A549 (cell line): ENCODE measurements around the gene BAIAP3. TPM values are rescaled to one million over a fixed set of nuclear protein-coding genes. Genes with fewer than 3 reads are reported as not detected.
A peak's percentile ranks its signal among the peaks of the same experiment; 100 is the strongest.

Source experiments
- ATAC-seq, 2 experiments: fragments of 200-7000 bp in 1 of 2; fragments of >200 bp in 1 of 2; cut with Nextera tagmentation in 1 of 2; cut with Tn5 transposase in 1 of 2; 3 replicates each; pipeline versions ENCODE4 v1.8.0 to v1.9.1; 2018 to 2020; ENCODE audit warnings: mild to moderate bottlenecking in 1 of 2, moderate library complexity in 1 of 2
- CTCF ChIA-PET: fragments of 300-600 bp; sonication (Branson Sonifier 250); formaldehyde crosslinking; extraction: SDS; loops from one replicate; lab custom pipeline; 2021; ENCODE audit warnings: antibody characterized with exemption, inconsistent platforms; lab: Yijun Ruan, JAX
- POLR2A ChIA-PET: fragments of 350-600 bp; formaldehyde crosslinking; extraction: SDS; loops from one replicate; lab custom pipeline; 2021; ENCODE audit warnings: antibody characterized with exemption, inconsistent platforms; lab: Yijun Ruan, JAX
- DNase-seq, 2 experiments: peaks; one replicate each; pipeline versions ENCODE4 v3.0.0 to v3.0.0-alpha.2; 2011 to 2016; ENCODE audit warnings: low read depth in 1 of 2, low spot score in 1 of 2
- FAIRE-seq: peaks from 2 replicates; lab custom pipeline; 2011; peaks lifted over from hg19 to GRCh38; lab: Jason Lieb, UNC
- H3K27ac ChIP-seq, 2 experiments: fragments of >200 bp; sonication (Bioruptor Twin); formaldehyde crosslinking; 3 replicates each; pipeline ENCODE4 v1.5.1; 2016 to 2017
- H3K4me1 ChIP-seq: fragments of >200 bp; sonication (Bioruptor Twin); formaldehyde crosslinking; 3 replicates; pipeline ENCODE4 v1.6.1; 2016
- H3K4me2 ChIP-seq: fragments of >200 bp; sonication (Bioruptor Twin); formaldehyde crosslinking; 3 replicates; pipeline ENCODE4 v1.6.1; 2016
- H3K4me3 ChIP-seq: fragments of >200 bp; sonication (Bioruptor Twin); formaldehyde crosslinking; 3 replicates; pipeline ENCODE4 v1.5.1; 2016
- H3K9me3 ChIP-seq: fragments of >200 bp; sonication (Bioruptor Twin); formaldehyde crosslinking; 3 replicates; pipeline ENCODE4 v1.6.1; 2016
- BHLHE40 ChIP-seq: IDR thresholded peaks from 2 replicates; pipeline ENCODE4 v1.6.1; 2012; ENCODE audit warnings: low read depth, low read length, inconsistent platforms
- CEBPB ChIP-seq, 2 experiments: fragments of >200 bp in 1 of 2; sonication (Bioruptor Twin) in 1 of 2; formaldehyde crosslinking in 1 of 2; IDR thresholded peaks; 2 replicates each; pipeline ENCODE4 v1.6.1; 2012 to 2016
- CHD2 ChIP-seq: fragments of 150-350 bp; IDR thresholded peaks from 2 replicates; pipeline ENCODE4 v1.6.1; 2014; ENCODE audit warnings: low read length; ENCODE audit not compliant: partially characterized antibody
- CHD4 ChIP-seq: fragments of 200-600 bp; sonication (generic); IDR thresholded peaks from 2 replicates; pipeline ENCODE4 v1.6.1; 2016; ENCODE audit warnings: antibody characterized with exemption, mild to moderate bottlenecking, borderline replicate concordance
- EP300 ChIP-seq, 2 experiments: fragments of >200 bp; sonication (Bioruptor Twin); formaldehyde crosslinking; IDR thresholded peaks; 2 replicates in 1 of 2; 3 replicates in 1 of 2; pipeline ENCODE4 v1.6.1; 2016 to 2017
- FOSB ChIP-seq: fragments of 250-450 bp; sonication (Bioruptor Pico); IDR thresholded peaks from 2 replicates; pipeline ENCODE4 v1.5.0; 2020; ENCODE audit warnings: mild to moderate bottlenecking, moderate library complexity
- FOSL2 ChIP-seq, 2 experiments: fragments of 450-650 bp in 1 of 2; fragments of >200 bp in 1 of 2; sonication (Bioruptor Twin) in 1 of 2; formaldehyde crosslinking; IDR thresholded peaks; 2 replicates each; pipeline versions ENCODE4 v1.5.0 to v1.6.1; 2016 to 2020; ENCODE audit warnings: mild to moderate bottlenecking in 1 of 2, moderate library complexity in 1 of 2
- GATA3 ChIP-seq: IDR thresholded peaks from 2 replicates; pipeline ENCODE4 v1.6.1; 2012; ENCODE audit warnings: borderline replicate concordance
- HEYL ChIP-seq: fragments of 250-450 bp; sonication (Bioruptor Pico); IDR thresholded peaks from 2 replicates; pipeline ENCODE4 v1.8.0; 2021; ENCODE audit warnings: mild to moderate bottlenecking, moderate library complexity
- HOXA7 ChIP-seq: fragments of 250-450 bp; sonication (Bioruptor Pico); IDR thresholded peaks from 2 replicates; pipeline ENCODE4 v1.5.0; 2020; ENCODE audit warnings: mild to moderate bottlenecking, moderate library complexity
- JUNB ChIP-seq: fragments of >200 bp; sonication (Bioruptor Twin); formaldehyde crosslinking; IDR thresholded peaks from 2 replicates; pipeline ENCODE4 v1.6.1; 2016
- KDM5A ChIP-seq: fragments of 200-600 bp; sonication (generic); IDR thresholded peaks from 2 replicates; pipeline ENCODE4 v1.6.1; 2016; ENCODE audit warnings: antibody characterized with exemption, mild to moderate bottlenecking
- MAFK ChIP-seq: fragments of 450-650 bp; IDR thresholded peaks from 2 replicates; pipeline ENCODE4 v1.6.1; 2014; ENCODE audit not compliant: partially characterized antibody
- MAZ ChIP-seq: fragments of 150-350 bp; IDR thresholded peaks from 2 replicates; pipeline ENCODE4 v1.6.1; 2014; ENCODE audit warnings: antibody characterized with exemption, low read depth, low read length, borderline replicate concordance
- MYC ChIP-seq: IDR thresholded peaks from 2 replicates; pipeline ENCODE4 v1.6.1; 2012; ENCODE audit warnings: mild to moderate bottlenecking, inconsistent platforms, low read length, improper control_type of control experiment, borderline replicate concordance
- NPAS2 ChIP-seq: fragments of 250-450 bp; sonication (Bioruptor Pico); IDR thresholded peaks from 2 replicates; pipeline ENCODE4 v1.8.0; 2022; ENCODE audit warnings: mild to moderate bottlenecking, moderate library complexity, borderline replicate concordance
- NR3C1 ChIP-seq: fragments of >200 bp; sonication (Bioruptor Twin); formaldehyde crosslinking; IDR thresholded peaks from 3 replicates; pipeline ENCODE4 v1.6.1; 2017
- POLR2A ChIP-seq: IDR thresholded peaks from 2 replicates; pipeline ENCODE4 v1.6.1; 2012; ENCODE audit warnings: mild to moderate bottlenecking, low read length
- POLR2AphosphoS2 ChIP-seq: conservative IDR thresholded peaks from 2 replicates; pipeline ENCODE4 v1.6.1; 2012; ENCODE audit warnings: low read length, improper control_type of control experiment, inconsistent platforms
- RAD21 ChIP-seq, 2 experiments: fragments of >200 bp in 1 of 2; sonication (Bioruptor Twin) in 1 of 2; formaldehyde crosslinking in 1 of 2; IDR thresholded peaks in 1 of 2; conservative IDR thresholded peaks in 1 of 2; 2 replicates in 1 of 2; 3 replicates in 1 of 2; pipeline ENCODE4 v1.6.1; 2012 to 2018; ENCODE audit warnings: inconsistent platforms in 1 of 2
- RARB ChIP-seq: fragments of 250-450 bp; sonication (Bioruptor Pico); IDR thresholded peaks from 2 replicates; pipeline ENCODE4 v1.8.0; 2021; ENCODE audit warnings: mild to moderate bottlenecking, moderate library complexity
- RFX5 ChIP-seq: fragments of 450-650 bp; IDR thresholded peaks from 2 replicates; pipeline ENCODE4 v1.7.1; 2014; ENCODE audit warnings: antibody characterized with exemption, mild to moderate bottlenecking, moderate library complexity
- RNF2 ChIP-seq: fragments of 200-600 bp; sonication (generic); IDR thresholded peaks from 2 replicates; pipeline ENCODE4 v1.6.1; 2016; ENCODE audit warnings: low read depth, mild to moderate bottlenecking, antibody characterized with exemption, moderate library complexity, borderline replicate concordance
- SMC3 ChIP-seq: fragments of >200 bp; sonication (Bioruptor Twin); formaldehyde crosslinking; IDR thresholded peaks from 3 replicates; pipeline ENCODE4 v1.6.1; 2018; ENCODE audit warnings: inconsistent platforms
- SREBF2 ChIP-seq: fragments of 450-650 bp; IDR thresholded peaks from 2 replicates; pipeline ENCODE4 v1.6.1; 2014; ENCODE audit warnings: mild to moderate bottlenecking, moderate library complexity
- TFCP2L1 ChIP-seq: fragments of 250-450 bp; sonication (Bioruptor Pico); IDR thresholded peaks from 2 replicates; pipeline ENCODE4 v1.5.0; 2021; ENCODE audit warnings: mild to moderate bottlenecking
- TP53 ChIP-seq: fragments of 250-450 bp; sonication (Bioruptor Pico); IDR thresholded peaks from 2 replicates; pipeline ENCODE4 v1.5.0; 2021; ENCODE audit warnings: mild to moderate bottlenecking, moderate library complexity
- ZC3H11A ChIP-seq: fragments of 450-650 bp; IDR thresholded peaks from 2 replicates; pipeline ENCODE4 v1.6.1; 2014; ENCODE audit warnings: antibody characterized with exemption, mild to moderate bottlenecking
- WGBS: methylation state at CpG from one replicate; pipeline ENCODE4 v1.1.6; 2017; ENCODE audit errors: missing lambda C conversion rate; 5-methylcytosine and 5-hydroxymethylcytosine counted together
- polyA plus RNA-seq, 4 experiments: library from polyadenylated mRNA; depleted of rRNA in 3 of 4; stranded (reverse); fragments of >200 nt; fragmentation: RNase III in 1 of 4; extraction: RNeasy Plus Mini Kit Qiagen cat#74134 plus additional on column Dnase treatment in 1 of 4; gene quantifications; 2 replicates in 3 of 4; 3 replicates in 1 of 4; pipeline ENCODE4 v1.2.3, GENCODE V29; 2011 to 2017
- TF ChIP-seq, protein P1 (sequence below): IDR thresholded peaks from 2 replicates; pipeline ENCODE4 v1.6.1; 2012
- TF ChIP-seq, protein P2 (sequence below): fragments of >200 bp; sonication (Bioruptor Twin); formaldehyde crosslinking; IDR thresholded peaks from 2 replicates; pipeline ENCODE4 v1.6.1; 2016
- TF ChIP-seq, protein P3 (sequence below): fragments of 250-450 bp; sonication (Bioruptor Pico); IDR thresholded peaks from 2 replicates; pipeline ENCODE4 v1.5.0; 2021; ENCODE audit warnings: mild to moderate bottlenecking, moderate library complexity, borderline replicate concordance
- TF ChIP-seq, protein P4 (sequence below): IDR thresholded peaks from 2 replicates; pipeline ENCODE4 v1.6.1; 2012
- TF ChIP-seq, protein P5 (sequence below): fragments of 450-650 bp; IDR thresholded peaks from 2 replicates; pipeline ENCODE4 v1.6.1; 2014; ENCODE audit warnings: antibody characterized with exemption

Gene BAIAP3
- polyA plus RNA-seq, 2 of the 4 experiments (the other 2 are of a cell fraction), result 0.31 to 0.32 TPM

DNA sequence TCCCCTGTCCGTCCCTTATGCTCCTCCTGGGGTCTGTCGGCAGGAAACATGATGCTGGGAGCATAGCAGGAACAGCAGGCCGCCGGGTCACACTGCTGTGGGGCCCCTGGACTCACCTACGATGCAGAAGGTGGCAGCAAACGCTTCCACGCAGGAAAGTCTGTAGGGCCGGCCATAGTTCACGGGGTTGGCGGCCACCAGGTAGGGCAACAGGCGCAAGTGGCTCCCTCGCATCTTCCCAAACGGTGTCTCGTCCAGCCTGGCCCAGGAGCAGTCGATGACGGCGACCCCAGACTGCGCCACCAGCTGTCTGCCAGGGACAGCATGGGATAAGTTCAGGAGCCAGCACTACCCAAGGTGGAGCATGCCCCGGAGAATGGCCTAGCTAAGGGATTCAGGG, 17.2 kb downstream of the BAIAP3 start:
- ATAC-seq, result no peak
- no peak for DNase-seq
- CTCF ChIA-PET, result interaction anchor here (0.7 to 7.1 kb wide), 5 partner anchors 13 to 24 kb away, joined by 3 to 46 read pairs (median 3); no protein-coding TSS in a partner anchor
- TF ChIP-seq ZC3H11A, result no peak
- no peak for TF ChIP-seq SREBF2
- TF ChIP-seq NR3C1, result no peak
- no peak for TF ChIP-seq MAFK
- TF ChIP-seq, protein P1, sequence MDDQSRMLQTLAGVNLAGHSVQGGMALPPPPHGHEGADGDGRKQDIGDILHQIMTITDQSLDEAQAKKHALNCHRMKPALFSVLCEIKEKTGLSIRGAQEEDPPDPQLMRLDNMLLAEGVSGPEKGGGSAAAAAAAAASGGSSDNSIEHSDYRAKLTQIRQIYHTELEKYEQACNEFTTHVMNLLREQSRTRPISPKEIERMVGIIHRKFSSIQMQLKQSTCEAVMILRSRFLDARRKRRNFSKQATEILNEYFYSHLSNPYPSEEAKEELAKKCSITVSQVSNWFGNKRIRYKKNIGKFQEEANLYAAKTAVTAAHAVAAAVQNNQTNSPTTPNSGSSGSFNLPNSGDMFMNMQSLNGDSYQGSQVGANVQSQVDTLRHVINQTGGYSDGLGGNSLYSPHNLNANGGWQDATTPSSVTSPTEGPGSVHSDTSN, result no peak
- TF ChIP-seq CEBPB (IDR thresholded peaks at IDR 0.05), result no peak
- no peak for TF ChIP-seq TP53
- no peak for TF ChIP-seq HEYL (CRISPR knock-in tag)
- no peak for TF ChIP-seq RAD21 (conservative IDR thresholded peaks at IDR 0.05 in 1 of 2, IDR thresholded peaks at IDR 0.05 in 1 of 2)
- TF ChIP-seq SMC3, result no peak
- no peak for TF ChIP-seq BHLHE40
- no peak for TF ChIP-seq NPAS2 (CRISPR knock-in tag)
- no peak for TF ChIP-seq CHD2
- no peak for TF ChIP-seq HOXA7 (CRISPR knock-in tag)
- no peak for TF ChIP-seq FOSB (CRISPR knock-in tag)
- no peak for TF ChIP-seq MAZ
- TF ChIP-seq RFX5, result no peak
- TF ChIP-seq RARB (CRISPR knock-in tag), result no peak
- TF ChIP-seq, protein P2, sequence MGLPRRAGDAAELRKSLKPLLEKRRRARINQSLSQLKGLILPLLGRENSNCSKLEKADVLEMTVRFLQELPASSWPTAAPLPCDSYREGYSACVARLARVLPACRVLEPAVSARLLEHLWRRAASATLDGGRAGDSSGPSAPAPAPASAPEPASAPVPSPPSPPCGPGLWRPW, result no peak
- TF ChIP-seq, protein P3, sequence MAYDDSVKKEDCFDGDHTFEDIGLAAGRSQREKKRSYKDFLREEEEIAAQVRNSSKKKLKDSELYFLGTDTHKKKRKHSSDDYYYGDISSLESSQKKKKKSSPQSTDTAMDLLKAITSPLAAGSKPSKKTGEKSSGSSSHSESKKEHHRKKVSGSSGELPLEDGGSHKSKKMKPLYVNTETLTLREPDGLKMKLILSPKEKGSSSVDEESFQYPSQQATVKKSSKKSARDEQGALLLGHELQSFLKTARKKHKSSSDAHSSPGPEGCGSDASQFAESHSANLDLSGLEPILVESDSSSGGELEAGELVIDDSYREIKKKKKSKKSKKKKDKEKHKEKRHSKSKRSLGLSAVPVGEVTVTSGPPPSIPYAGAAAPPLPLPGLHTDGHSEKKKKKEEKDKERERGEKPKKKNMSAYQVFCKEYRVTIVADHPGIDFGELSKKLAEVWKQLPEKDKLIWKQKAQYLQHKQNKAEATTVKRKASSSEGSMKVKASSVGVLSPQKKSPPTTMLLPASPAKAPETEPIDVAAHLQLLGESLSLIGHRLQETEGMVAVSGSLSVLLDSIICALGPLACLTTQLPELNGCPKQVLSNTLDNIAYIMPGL (CRISPR knock-in tag), result no peak
- Histone ChIP-seq H3K9me3 (no peaks in the 10 kb centered on the region), H3K27ac (peak overlapping the region in 1 of 2 experiments; percentile 96; a peak in 4 of 6 replicates), H3K4me2 (peak overlapping the region; percentile 99), H3K4me3 (peak overlapping the region; percentile 94), H3K4me1 (peaks cover 13% of the 10 kb centered on the region)
- POLR2A ChIA-PET, result no interaction called here
- no peak for FAIRE-seq
- WGBS, result 83% methylated on average over 19 of the region's 19 CpGs

DNA sequence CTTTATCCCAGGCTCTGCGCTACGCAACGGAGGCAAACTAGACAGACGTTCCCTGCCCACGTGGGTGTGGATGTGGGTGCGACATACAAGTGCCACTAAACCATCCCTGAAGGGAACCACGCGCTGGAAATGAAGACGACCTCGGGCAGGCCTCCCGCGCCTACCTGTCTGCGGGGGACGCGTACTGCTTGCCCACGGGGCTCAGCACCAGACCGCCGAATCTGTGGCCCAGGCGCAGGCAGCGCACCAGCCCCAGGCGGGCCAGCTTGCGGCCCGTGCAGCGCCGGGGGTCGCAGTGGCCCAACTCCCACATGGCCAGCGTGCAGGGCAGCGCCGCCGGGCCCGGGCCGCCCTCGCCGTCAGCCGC, 17.8 kb downstream of the BAIAP3 start:
- POLR2A ChIA-PET, result no interaction called here
- no peak for FAIRE-seq
- Histone ChIP-seq H3K4me3 (peak overlapping the region; percentile 94), H3K4me1 (peaks cover 13% of the 10 kb centered on the region), H3K27ac (peak overlapping the region; percentile 92 to 96), H3K4me2 (peak overlapping the region; percentile 99), H3K9me3 (no peaks in the 10 kb centered on the region)
- no peak; a peak in 1 of 6 replicates for ATAC-seq
- WGBS, result 5% methylated on average over 26 of the region's 35 CpGs
- DNase-seq, result no peak
- CTCF ChIA-PET, result interaction anchor here (0.7 to 1.3 kb wide), 4 partner anchors 13 to 23 kb away, joined by 3 to 4 read pairs (median 3); no protein-coding TSS in a partner anchor
- TF ChIP-seq POLR2AphosphoS2 (no peak), MYC (no peak), RNF2 (no peak), BHLHE40 (no peak), FOSL2 (IDR thresholded peaks at IDR 0.05) (no peak), FOSL2 (CRISPR knock-in tag; IDR thresholded peaks at IDR 0.05) (no peak), NR3C1 (no peak), CHD4 (no peak), KDM5A (no peak), RFX5 (no peak), EP300 (IDR thresholded peaks at IDR 0.05) (no peak), ZC3H11A (no peak), TFCP2L1 (CRISPR knock-in tag) (no peak), JUNB (no peak), CEBPB (IDR thresholded peaks at IDR 0.05) (no peak), HOXA7 (CRISPR knock-in tag) (no peak), SREBF2 (no peak), GATA3 (no peak), POLR2A (no peak)
- TF ChIP-seq, protein P4, sequence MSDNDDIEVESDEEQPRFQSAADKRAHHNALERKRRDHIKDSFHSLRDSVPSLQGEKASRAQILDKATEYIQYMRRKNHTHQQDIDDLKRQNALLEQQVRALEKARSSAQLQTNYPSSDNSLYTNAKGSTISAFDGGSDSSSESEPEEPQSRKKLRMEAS, result no peak; the same call in 1 of the 2 replicates
- TF ChIP-seq, protein P5, sequence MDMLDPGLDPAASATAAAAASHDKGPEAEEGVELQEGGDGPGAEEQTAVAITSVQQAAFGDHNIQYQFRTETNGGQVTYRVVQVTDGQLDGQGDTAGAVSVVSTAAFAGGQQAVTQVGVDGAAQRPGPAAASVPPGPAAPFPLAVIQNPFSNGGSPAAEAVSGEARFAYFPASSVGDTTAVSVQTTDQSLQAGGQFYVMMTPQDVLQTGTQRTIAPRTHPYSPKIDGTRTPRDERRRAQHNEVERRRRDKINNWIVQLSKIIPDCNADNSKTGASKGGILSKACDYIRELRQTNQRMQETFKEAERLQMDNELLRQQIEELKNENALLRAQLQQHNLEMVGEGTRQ, result no peak
- TF ChIP-seq, all 56 proteins: peak for 0
